ENCODE measurements around the gene LLGL2. TPM values are rescaled to one million over a fixed set of nuclear protein-coding genes. Genes with fewer than 3 reads are reported as not detected.
A peak's percentile ranks its signal among the peaks of the same experiment; 100 is the strongest.

LLGL2 gene
- total RNA-seq, 6 donors from 2014 or later: 113 to 256 (median 175) TPM

- WGBS, 2 donors: 93 to 94% methylated on average over 23 to 26 of the region's 33 CpGs
Observed at GRCh38 chr17:75521951-75522727, 3.4 kb upstream of the LLGL2 start.

GRCh38 chr17:75523647-75524046 lies 1.9 kb upstream of the LLGL2 start:
- TF ChIP-seq CTCF (IDR thresholded peaks at IDR 0.05) (no peak), EP300 (IDR thresholded peaks at IDR 0.05) (no peak), POLR2A (IDR thresholded peaks at IDR 0.05) (no peak), POLR2AphosphoS5 (IDR thresholded peaks at IDR 0.05) (no peak)
- Histone ChIP-seq H3K4me3 (no peak overlapping the region), H3K27me3 (no peaks in the 10 kb centered on the region), H3K27ac (peak overlapping the region in 1 of 4 donors; percentile 81), H3K9me3 (no peaks in the 10 kb centered on the region), H3K4me1 (peaks cover 17 to 33% (median 28%) of the 10 kb centered on the region in 4 donors), H3K36me3 (peaks cover 0 to 19% (median 7%) of the 10 kb centered on the region in 4 donors)
- no peak for DNase-seq
- 92 to 93% methylated on average over 5 to 7 of the region's 7 CpGs for WGBS, 2 donors
- no peak for ATAC-seq (ENCODE audit: low FRiP score in 2 of 2)

More at GRCh38 chr17:75521951-75522727, 3.4 kb upstream of the LLGL2 start:
- DNase-seq (peak in 1 of 2 donors; percentile 81), ATAC-seq (ENCODE audit: low FRiP score in 2 of 2) (no peak)
- no peaks in the 10 kb centered on the region for H3K27me3 ChIP-seq
- peaks cover 0 to 19% (median 7%) of the 10 kb centered on the region in 4 donors for H3K36me3 ChIP-seq
- H3K4me3 ChIP-seq: no peak overlapping the region
- H3K27ac ChIP-seq: no peak overlapping the region
- H3K9me3 ChIP-seq: no peaks in the 10 kb centered on the region
- H3K4me1 ChIP-seq: peaks cover 28 to 41% (median 30%) of the 10 kb centered on the region in 4 donors
- TF ChIP-seq CTCF (IDR thresholded peaks at IDR 0.05): no peak
- no peak for TF ChIP-seq POLR2AphosphoS5 (IDR thresholded peaks at IDR 0.05)
- TF ChIP-seq POLR2A (IDR thresholded peaks at IDR 0.05): no peak
- TF ChIP-seq EP300 (IDR thresholded peaks at IDR 0.05): no peak

- 22 to 33% methylated on average over 18 of the region's 24 CpGs for WGBS, 2 donors
- no peak for TF ChIP-seq CTCF (IDR thresholded peaks at IDR 0.05)
- no peak for TF ChIP-seq POLR2AphosphoS5 (IDR thresholded peaks at IDR 0.05)
- no peak for TF ChIP-seq EP300 (IDR thresholded peaks at IDR 0.05)
- no peak for TF ChIP-seq POLR2A (IDR thresholded peaks at IDR 0.05)
- Histone ChIP-seq H3K4me3 (peak overlapping the region; percentile 57 to 97 (median 90)), H3K27me3 (no peaks in the 10 kb centered on the region), H3K27ac (peak overlapping the region; percentile 81 to 91 (median 86)), H3K36me3 (peaks cover 0 to 19% (median 7%) of the 10 kb centered on the region in 4 donors), H3K9me3 (no peaks in the 10 kb centered on the region), H3K4me1 (peaks cover 17 to 33% (median 27%) of the 10 kb centered on the region in 4 donors)
- no peak for DNase-seq
- no peak for ATAC-seq (ENCODE audit: low FRiP score in 2 of 2)
Observed at GRCh38 chr17:75524269-75524969, 1.1 kb upstream of the LLGL2 start.

GRCh38 chr17:75525806-75526554 lies 483 bp downstream of the LLGL2 start:
- no peak for TF ChIP-seq POLR2AphosphoS5 (IDR thresholded peaks at IDR 0.05)
- no peak for TF ChIP-seq CTCF (IDR thresholded peaks at IDR 0.05)
- no peaks in the 10 kb centered on the region for H3K9me3 ChIP-seq
- H3K27ac ChIP-seq: peak overlapping the region; percentile 80 to 89 (median 82)
- peak overlapping the region; percentile 53 to 90 (median 73) for H3K4me3 ChIP-seq
- ATAC-seq (ENCODE audit: low FRiP score in 2 of 2) (peak in 1 of 2 donors; percentile 11), DNase-seq (peak in 1 of 2 donors; percentile 89)
- no peaks in the 10 kb centered on the region for H3K27me3 ChIP-seq
- H3K36me3 ChIP-seq: peaks cover 0 to 15% (median 6%) of the 10 kb centered on the region in 4 donors
- H3K4me1 ChIP-seq: peaks cover 17 to 36% (median 28%) of the 10 kb centered on the region in 4 donors
- 1 to 5% methylated on average over 23 to 25 of the region's 60 CpGs for WGBS, 2 donors

Data from upper lobe of left lung (tissue), 6 donors.